Thyroid gland (tissue), 4 donors: ENCODE data around the gene SHMT2. TPM values are rescaled to one million over a fixed set of nuclear protein-coding genes. Genes with fewer than 3 reads are reported as not detected.

Source experiments
- DNase-seq, 2 donors: peaks; one replicate each; pipeline ENCODE4 v3.0.0-alpha.2; 2019
- H3K27ac ChIP-seq, 3 donors: fragments of 200-600 bp; sonication (generic); 1 replicate in 2 of 3; 2 replicates in 1 of 3; pipeline ENCODE4 v1.5.1; 2016 to 2019; ENCODE audit warnings: mild to moderate bottlenecking in 1 of 3, moderate library complexity in 1 of 3
- H3K27me3 ChIP-seq: fragments of 200-600 bp; sonication (generic); one replicate; pipeline ENCODE4 v1.5.1; 2019
- H3K36me3 ChIP-seq, 2 donors: fragments of 200-600 bp; sonication (generic); one replicate each; pipeline ENCODE4 v1.5.1; 2016 to 2019
- H3K4me1 ChIP-seq, 2 donors: fragments of 200-600 bp; sonication (generic); one replicate each; pipeline ENCODE4 v1.5.1; 2017 to 2019
- H3K4me3 ChIP-seq, 3 donors: fragments of 200-600 bp; sonication (generic); replicated peaks in 1 of 3; 1 replicate in 2 of 3; 2 replicates in 1 of 3; pipeline ENCODE4 v1.5.1; 2016; ENCODE audit warnings: mild to moderate bottlenecking in 1 of 3
- H3K9me3 ChIP-seq: fragments of 200-600 bp; sonication (generic); one replicate; pipeline ENCODE4 v1.5.1; 2017
- POLR2A ChIP-seq, 2 donors: fragments of 450-650 bp; IDR thresholded peaks; one replicate each; pipeline ENCODE4 v1.6.1; 2017; ENCODE audit warnings: antibody characterized with exemption in 2 of 2, mild to moderate bottlenecking in 2 of 2, moderate library complexity in 1 of 2
- WGBS, 2 donors: methylation state at CpG; one replicate each; pipeline ENCODE4 v1.1.5; 2017; 5-methylcytosine and 5-hydroxymethylcytosine counted together
- intact Hi-C: fragments of 100-400 bp; cut with DNase I; formaldehyde crosslinking; loops from one replicate; pipeline ENCODE4 v1.15.1; 2023
- total RNA-seq, 4 donors: library from RNA; depleted of rRNA; stranded (reverse); fragments of >200 nt; gene quantifications; one replicate each; pipeline ENCODE4 v1.2.3, GENCODE V29; 2016
- TF ChIP-seq, protein P1 (sequence below), 6 experiments: fragments of 200-600 bp in 3 of 6; fragments of 450-650 bp in 3 of 6; sonication (generic) in 3 of 6; IDR thresholded peaks; one replicate each; pipeline ENCODE4 v1.5.1; 2016 to 2019; ENCODE audit warnings: antibody characterized with exemption in 6 of 6, mild to moderate bottlenecking in 2 of 6, inconsistent platforms in 1 of 6, moderate library complexity in 1 of 6

Gene SHMT2
- total RNA-seq, 4 donors from 2014 or later = 34.0 to 58.4 (median 49.8) TPM

DNA sequence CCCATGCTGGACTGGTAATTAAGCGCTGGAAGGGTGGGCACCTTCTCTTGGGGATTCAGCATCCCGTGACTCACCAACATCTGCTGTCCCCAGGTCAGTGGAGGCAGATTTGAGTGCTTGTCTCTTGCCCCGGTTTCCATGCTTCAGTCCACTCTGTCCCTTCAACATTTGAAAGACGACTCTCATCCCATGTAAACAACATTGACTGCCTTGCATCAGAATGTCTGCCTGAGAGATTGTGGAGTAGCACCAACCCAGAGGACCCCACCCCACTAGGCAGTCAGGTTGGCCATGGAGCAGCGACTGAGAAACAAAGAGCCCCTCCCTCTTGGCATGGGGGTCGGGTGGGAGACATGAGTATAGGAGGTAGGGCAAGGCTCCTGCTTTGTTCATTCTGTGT is 26.4 kb downstream of the SHMT2 start:
- DNase-seq = no peak
- Histone ChIP-seq H3K36me3 (peaks cover 38 to 45% of the 10 kb centered on the region in 2 donors), H3K4me3 (no peak overlapping the region), H3K27me3 (no peaks in the 10 kb centered on the region), H3K27ac (no peak overlapping the region), H3K4me1 (no peaks in the 10 kb centered on the region), H3K9me3 (no peaks in the 10 kb centered on the region)
- intact Hi-C loops = no loop called here
- TF ChIP-seq POLR2A (IDR thresholded peaks at IDR 0.05) = no peak
- TF ChIP-seq, protein P1, sequence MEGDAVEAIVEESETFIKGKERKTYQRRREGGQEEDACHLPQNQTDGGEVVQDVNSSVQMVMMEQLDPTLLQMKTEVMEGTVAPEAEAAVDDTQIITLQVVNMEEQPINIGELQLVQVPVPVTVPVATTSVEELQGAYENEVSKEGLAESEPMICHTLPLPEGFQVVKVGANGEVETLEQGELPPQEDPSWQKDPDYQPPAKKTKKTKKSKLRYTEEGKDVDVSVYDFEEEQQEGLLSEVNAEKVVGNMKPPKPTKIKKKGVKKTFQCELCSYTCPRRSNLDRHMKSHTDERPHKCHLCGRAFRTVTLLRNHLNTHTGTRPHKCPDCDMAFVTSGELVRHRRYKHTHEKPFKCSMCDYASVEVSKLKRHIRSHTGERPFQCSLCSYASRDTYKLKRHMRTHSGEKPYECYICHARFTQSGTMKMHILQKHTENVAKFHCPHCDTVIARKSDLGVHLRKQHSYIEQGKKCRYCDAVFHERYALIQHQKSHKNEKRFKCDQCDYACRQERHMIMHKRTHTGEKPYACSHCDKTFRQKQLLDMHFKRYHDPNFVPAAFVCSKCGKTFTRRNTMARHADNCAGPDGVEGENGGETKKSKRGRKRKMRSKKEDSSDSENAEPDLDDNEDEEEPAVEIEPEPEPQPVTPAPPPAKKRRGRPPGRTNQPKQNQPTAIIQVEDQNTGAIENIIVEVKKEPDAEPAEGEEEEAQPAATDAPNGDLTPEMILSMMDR (IDR thresholded peaks at IDR 0.05) = no peak
- WGBS, 2 donors = 87 to 92% methylated on average over 6 of the region's 6 CpGs

DNA sequence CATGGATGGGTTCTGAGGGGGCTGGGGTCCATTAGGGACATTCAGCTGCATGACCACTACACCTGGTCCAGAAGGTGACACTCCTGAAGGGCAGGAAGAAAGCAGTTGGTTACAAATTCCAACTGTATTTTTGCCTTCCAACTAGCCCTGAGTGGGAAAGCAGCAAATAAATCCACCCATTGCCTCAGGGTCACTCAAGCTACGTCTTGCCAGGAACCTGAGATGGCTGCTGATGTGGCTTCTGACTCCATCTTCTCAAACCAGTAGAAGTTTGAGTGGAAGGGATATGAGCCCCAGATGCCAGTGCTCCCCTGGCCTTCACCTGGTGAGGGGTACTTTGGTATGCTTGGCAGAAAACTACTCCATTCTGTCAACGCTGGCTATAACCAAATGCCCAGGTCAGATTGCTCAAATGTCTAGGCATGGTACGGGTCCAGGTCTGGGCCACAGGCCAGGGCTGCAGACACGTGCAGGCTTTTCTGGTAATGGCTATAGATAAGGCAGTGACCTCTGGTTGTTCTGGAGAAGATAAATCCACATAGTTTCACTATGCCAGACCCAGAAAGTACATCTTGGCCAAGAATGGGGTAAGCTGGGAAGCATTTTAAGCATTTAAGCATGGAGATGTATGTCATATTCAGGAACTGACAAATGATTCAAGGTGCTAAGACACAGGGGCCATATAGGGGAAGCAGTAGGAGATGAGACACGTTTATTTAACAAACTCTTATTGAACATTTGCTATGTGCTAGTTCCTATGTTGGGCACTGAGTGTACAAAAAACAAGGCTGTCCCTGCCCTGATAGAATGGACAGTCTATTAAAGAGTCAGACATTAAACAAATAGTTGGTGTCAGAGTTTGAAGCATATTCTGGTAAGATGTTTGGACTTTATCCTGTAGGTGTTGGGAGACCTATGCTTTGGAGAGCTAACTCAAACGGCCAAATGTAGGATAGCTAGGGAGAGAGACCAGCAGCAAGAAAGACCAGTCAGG is 29.8 kb downstream of the SHMT2 start:
- Histone ChIP-seq H3K27me3 (no peaks in the 10 kb centered on the region), H3K9me3 (no peaks in the 10 kb centered on the region), H3K36me3 (peaks cover 42 to 45% of the 10 kb centered on the region in 2 donors), H3K4me3 (no peak overlapping the region), H3K4me1 (no peaks in the 10 kb centered on the region), H3K27ac (no peak overlapping the region)
- no peak for TF ChIP-seq POLR2A (IDR thresholded peaks at IDR 0.05)
- TF ChIP-seq, protein P1 (IDR thresholded peaks at IDR 0.05) = no peak
- intact Hi-C loops = no loop called here
- 71 to 92% methylated on average over 6 of the region's 6 CpGs for WGBS, 2 donors
- DNase-seq = no peak

DNA sequence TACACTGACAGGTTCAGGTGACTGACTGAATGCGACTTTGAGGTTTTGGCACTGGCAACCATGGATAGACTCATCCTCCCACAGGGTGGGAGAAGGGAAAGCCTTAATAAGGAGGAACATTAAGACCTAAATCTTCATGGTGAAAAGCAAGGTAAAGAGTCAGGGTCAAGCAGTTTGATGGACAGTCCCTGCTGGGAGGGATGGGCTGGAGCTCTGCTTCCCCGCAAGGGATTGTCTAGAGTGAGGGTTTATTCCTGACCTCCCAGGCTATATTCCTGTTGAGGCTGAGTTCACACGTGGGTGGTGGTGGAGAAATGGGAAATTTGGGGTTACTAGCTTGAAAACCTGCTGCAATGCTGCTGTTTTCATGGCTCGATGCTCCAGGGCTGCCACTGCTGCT is 30.9 kb downstream of the SHMT2 start:
- 82 to 87% methylated on average over 4 of the region's 4 CpGs for WGBS, 2 donors
- intact Hi-C loops = no loop called here
- peaks cover 36 to 48% of the 10 kb centered on the region in 2 donors for H3K36me3 ChIP-seq

GRCh38 chr12:57261428-57261865 is 31.9 kb downstream of the SHMT2 start:
- 53 to 66% methylated on average over 2 of the region's 2 CpGs for WGBS, 2 donors
- intact Hi-C loops = no loop called here
- Histone ChIP-seq H3K4me3 (no peak overlapping the region), H3K9me3 (no peaks in the 10 kb centered on the region), H3K27me3 (no peaks in the 10 kb centered on the region), H3K4me1 (no peaks in the 10 kb centered on the region), H3K36me3 (peaks cover 40 to 44% of the 10 kb centered on the region in 2 donors), H3K27ac (no peak overlapping the region)
- DNase-seq = no peak
- no peak for TF ChIP-seq POLR2A (IDR thresholded peaks at IDR 0.05)
- TF ChIP-seq, protein P1 (IDR thresholded peaks at IDR 0.05) = no peak

More for the DNA sequence above, 30.9 kb downstream of the SHMT2 start:
- no peak overlapping the region for H3K27ac ChIP-seq
- H3K4me1 ChIP-seq = no peaks in the 10 kb centered on the region
- DNase-seq = no peak
- TF ChIP-seq POLR2A (IDR thresholded peaks at IDR 0.05) = no peak
- TF ChIP-seq, protein P1 (IDR thresholded peaks at IDR 0.05) = no peak
- H3K9me3 ChIP-seq = no peaks in the 10 kb centered on the region
- no peaks in the 10 kb centered on the region for H3K27me3 ChIP-seq
- H3K4me3 ChIP-seq = no peak overlapping the region
